SH-SY5Y (cell line): ENCODE results near the gene KRT7.

ENCODE experiments used
- GATA2 ChIP-seq: IDR thresholded peaks from 2 replicates; pipeline ENCODE4 v1.6.1; 2011; ENCODE audit warnings: mild to moderate bottlenecking, low read depth, low read length
- GATA3 ChIP-seq: IDR thresholded peaks from 2 replicates; pipeline ENCODE4 v1.6.1; 2011; ENCODE audit warnings: low read depth, mild to moderate bottlenecking, low read length, moderate library complexity

DNA sequence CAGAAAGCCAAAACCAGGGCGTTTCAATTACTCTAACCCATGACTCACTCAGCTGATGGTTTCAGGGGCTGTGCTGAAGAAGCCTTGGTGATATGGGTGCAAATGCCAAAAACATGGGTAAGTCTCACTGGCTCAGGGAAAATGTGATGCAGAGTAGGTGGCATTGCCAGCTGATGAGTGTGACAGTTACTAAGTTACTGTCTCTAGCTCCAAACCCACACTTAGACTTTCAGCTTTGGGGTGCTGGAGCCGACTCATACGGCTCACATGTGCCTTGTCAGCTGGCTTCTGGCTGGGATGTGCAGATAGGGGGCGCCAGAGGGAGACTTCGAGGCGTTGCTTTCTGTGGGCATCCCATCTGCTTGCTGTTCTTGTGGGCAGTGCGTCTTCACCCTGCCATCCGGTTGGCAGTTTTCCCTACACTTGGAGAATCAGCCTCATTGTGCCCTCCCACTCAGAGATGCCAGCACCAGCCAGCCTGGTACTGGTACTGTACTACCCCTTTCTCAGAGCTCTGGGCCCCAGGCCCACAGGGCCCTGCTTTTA lies 11.1 kb upstream of the KRT7 start:
- TF ChIP-seq GATA2, result no peak
- no peak for TF ChIP-seq GATA3
